GM18498 (cell line): ENCODE results near the gene ITPR1.

Experiments
- ATAC-seq: cut with Tn5 transposase; IDR thresholded peaks from one replicate; pipeline ENCODE4 v1.9.1; 2021; ENCODE audit warnings: mild to moderate bottlenecking, moderate library complexity; ENCODE audit not compliant: unreplicated experiment

Gene ITPR1

GRCh38 chr3:4564928-4565586 lies 71.9 kb downstream of the ITPR1 start:
- ATAC-seq: no peak

- ATAC-seq: no peak
Observed at GRCh38 chr3:4565809-4566501, 72.8 kb downstream of the ITPR1 start.

- ATAC-seq: no peak
Observed at GRCh38 chr3:4568841-4569240, 75.7 kb downstream of the ITPR1 start.

- ATAC-seq: peak; percentile 72
Observed at GRCh38 chr3:4570840-4571621, 77.9 kb downstream of the ITPR1 start.

- ATAC-seq: no peak
Observed at GRCh38 chr3:4571690-4572334, 78.7 kb downstream of the ITPR1 start.

GRCh38 chr3:4573153-4573552 lies 80.0 kb downstream of the ITPR1 start:
- ATAC-seq: no peak

- ATAC-seq: no peak
Observed at GRCh38 chr3:4574426-4574965, 81.3 kb downstream of the ITPR1 start.

- ATAC-seq: no peak
Observed at GRCh38 chr3:4575381-4575780, 82.2 kb downstream of the ITPR1 start.

GRCh38 chr3:4577721-4578120 lies 84.6 kb downstream of the ITPR1 start:
- no peak for ATAC-seq

- no peak for ATAC-seq
Observed at GRCh38 chr3:4580346-4581123, 87.4 kb downstream of the ITPR1 start.

GRCh38 chr3:4581124-4581424 lies 87.9 kb downstream of the ITPR1 start:
- ATAC-seq: no peak

- no peak for ATAC-seq
Observed at GRCh38 chr3:4581498-4581897, 88.3 kb downstream of the ITPR1 start.

GRCh38 chr3:4581920-4582611 lies 88.9 kb downstream of the ITPR1 start:
- ATAC-seq: no peak

- no peak for ATAC-seq
Observed at GRCh38 chr3:4582624-4583023, 89.5 kb downstream of the ITPR1 start.

GRCh38 chr3:4583416-4583815 lies 90.3 kb downstream of the ITPR1 start:
- ATAC-seq: no peak

GRCh38 chr3:4584456-4585249 lies 91.5 kb downstream of the ITPR1 start:
- peak; percentile 49 for ATAC-seq

- no peak for ATAC-seq
Observed at GRCh38 chr3:4586381-4586780, 93.2 kb downstream of the ITPR1 start.

GRCh38 chr3:4587061-4587837 lies 94.1 kb downstream of the ITPR1 start:
- no peak for ATAC-seq

GRCh38 chr3:4587838-4588105 lies 94.6 kb downstream of the ITPR1 start:
- ATAC-seq: no peak
